AG04449 (cell line): ENCODE data around the gene SMC5.

Experiments used
- CTCF ChIA-PET: fragments of 350-600 bp; formaldehyde crosslinking; extraction: SDS; loops from one replicate; lab custom pipeline; 2021; ENCODE audit warnings: antibody characterized with exemption; lab: Yijun Ruan, JAX
- POLR2A ChIA-PET: fragments of 400-600, 350-600 bp; formaldehyde crosslinking; extraction: SDS; loops from one replicate; lab custom pipeline; 2020; ENCODE audit warnings: antibody characterized with exemption, inconsistent platforms; lab: Yijun Ruan, JAX
- DNase-seq: peaks from one replicate; pipeline ENCODE4 v3.0.0-alpha.2; 2010; ENCODE audit warnings: low read depth, low spot score
- H3K4me3 ChIP-seq: 2 replicates; pipeline ENCODE4 v1.5.1; 2011; ENCODE audit warnings: low read depth, mild to moderate bottlenecking, control low read depth, low read length
- CTCF ChIP-seq: IDR thresholded peaks from one replicate; pipeline ENCODE4 v1.5.1; 2011; ENCODE audit warnings: mild to moderate bottlenecking, moderate library complexity, low read length, control low read depth, inconsistent platforms; ENCODE audit not compliant: insufficient read depth; ENCODE audit errors: missing control alignments

The SMC5 gene

DNA sequence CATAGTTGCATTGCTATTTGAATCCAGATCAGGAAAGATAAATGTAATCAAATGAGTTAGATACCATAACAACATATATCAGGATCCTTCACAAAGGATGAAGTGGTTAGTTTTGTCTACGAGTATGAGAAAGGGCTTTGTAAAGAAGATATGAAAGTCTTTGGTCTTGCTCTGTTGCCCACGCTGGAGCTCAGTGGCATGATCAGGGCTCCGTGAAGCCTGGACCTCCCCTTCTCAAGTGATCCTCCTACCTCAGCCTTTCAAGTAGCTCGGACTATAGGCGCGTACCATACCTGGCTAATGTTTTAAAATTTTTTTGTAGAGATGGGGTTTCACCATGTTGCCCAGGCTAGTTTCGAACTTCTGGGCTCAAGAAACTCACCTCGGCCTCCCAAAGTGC lies 1.8 kb downstream of the SMC5 start:
- no peak for TF ChIP-seq CTCF
- CTCF ChIA-PET = interaction anchor here (1.3 kb wide), 1 partner anchor 31 kb away, joined by 3 read pairs; no protein-coding TSS in a partner anchor
- no peak overlapping the region; the same call in 1 of the 2 replicates for H3K4me3 ChIP-seq
- POLR2A ChIA-PET = no interaction called here
- DNase-seq = no peak

- CTCF ChIA-PET = no interaction called here
- DNase-seq = no peak
- no peak for TF ChIP-seq CTCF
- no peak overlapping the region for H3K4me3 ChIP-seq
- POLR2A ChIA-PET = no interaction called here
These were observed 2.5 kb downstream of the SMC5 start for GRCh38 chr9:70261131-70261870.

DNA sequence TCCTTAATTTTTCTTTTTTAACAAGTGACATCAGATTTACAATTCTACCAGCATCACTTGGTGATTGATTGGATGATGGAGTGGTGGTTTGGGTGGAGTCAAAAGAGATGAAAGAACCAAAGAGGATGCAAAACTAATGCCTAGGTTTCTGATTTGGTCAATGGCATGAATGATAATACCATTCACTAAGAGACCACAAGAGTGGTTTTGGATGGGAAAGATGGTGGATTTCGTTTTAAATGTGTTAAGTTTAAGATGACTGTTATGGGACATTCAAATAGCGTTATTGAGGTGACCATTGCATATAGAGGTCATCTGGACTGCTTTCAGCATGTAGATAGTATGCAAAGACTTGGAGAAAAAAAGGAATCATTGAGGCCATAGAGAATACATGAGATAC lies 3.6 kb downstream of the SMC5 start:
- POLR2A ChIA-PET = no interaction called here
- H3K4me3 ChIP-seq = no peak overlapping the region

DNA sequence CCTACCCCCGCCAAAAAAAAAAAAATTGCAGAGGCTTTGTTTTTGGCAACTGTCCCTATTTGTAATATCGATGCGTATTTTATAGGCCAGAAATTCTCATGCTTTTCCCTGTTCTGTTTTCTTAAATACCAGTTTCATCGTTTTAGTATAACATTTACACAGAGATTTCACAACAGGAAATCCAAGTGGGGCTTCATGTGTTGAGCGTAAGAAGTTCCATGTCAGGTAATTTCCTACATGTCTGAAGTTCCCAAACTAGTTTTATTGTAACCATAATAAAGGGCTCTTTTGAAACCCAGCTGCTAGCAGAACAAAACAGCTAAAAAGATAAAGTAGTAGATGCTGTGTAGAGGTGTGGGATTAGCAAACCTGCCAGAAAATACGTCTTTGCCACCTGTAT lies 4.2 kb downstream of the SMC5 start:
- POLR2A ChIA-PET = no interaction called here
- CTCF ChIA-PET = interaction anchor here (1.3 kb wide), 1 partner anchor 152 kb away, joined by 3 read pairs; no protein-coding TSS in a partner anchor
- no peak for TF ChIP-seq CTCF
- no peak for DNase-seq
- H3K4me3 ChIP-seq = no peak overlapping the region

More for the DNA sequence above, 3.6 kb downstream of the SMC5 start:
- CTCF ChIA-PET = interaction anchor here (1.3 kb wide), 1 partner anchor 152 kb away, joined by 3 read pairs; no protein-coding TSS in a partner anchor
- no peak for DNase-seq
- TF ChIP-seq CTCF = no peak

DNA sequence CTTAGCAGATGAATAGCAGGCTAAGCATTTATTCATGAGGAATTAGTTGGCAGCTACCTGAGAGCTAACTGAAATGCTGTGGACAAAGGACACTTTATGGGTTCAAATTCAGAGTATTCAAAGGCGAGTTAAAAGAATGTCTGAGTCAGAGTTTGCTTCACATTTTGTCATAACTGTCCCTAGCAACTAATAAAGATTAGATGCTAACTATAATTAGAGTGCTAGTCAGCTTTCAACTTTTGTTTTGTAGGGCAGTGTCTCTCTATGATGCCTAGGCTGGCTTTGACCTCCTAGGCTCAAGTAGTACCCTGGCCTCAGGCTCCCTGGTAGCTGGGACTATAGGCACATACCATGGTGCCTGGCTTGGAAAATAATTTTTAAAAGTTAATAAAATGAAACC lies 4.6 kb downstream of the SMC5 start:
- ChIA-PET POLR2A (no interaction called here), CTCF (interaction anchor here (1.0 to 1.3 kb wide), 2 partner anchors 152 to 153 kb away, joined by 3 read pairs; no protein-coding TSS in a partner anchor)
- H3K4me3 ChIP-seq = no peak overlapping the region
- no peak for DNase-seq
- no peak for TF ChIP-seq CTCF

DNA sequence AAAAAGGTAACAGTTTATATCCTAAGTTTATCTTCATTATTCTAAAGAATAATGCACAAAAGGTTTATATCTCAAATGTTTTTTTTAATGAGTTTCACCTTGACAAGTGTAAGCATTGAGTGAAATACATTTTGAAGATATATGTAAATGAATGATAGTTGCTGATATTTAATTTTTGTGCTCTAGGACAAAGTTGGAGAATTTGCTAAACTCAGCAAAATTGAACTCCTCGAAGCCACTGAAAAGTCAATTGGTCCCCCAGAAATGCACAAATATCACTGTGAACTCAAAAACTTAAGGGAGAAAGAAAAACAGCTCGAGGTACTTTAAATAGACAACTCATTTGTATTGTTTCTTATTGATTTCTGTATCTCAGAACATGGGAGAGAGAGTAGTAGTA lies 19.5 kb downstream of the SMC5 start:
- ChIA-PET POLR2A (no interaction called here), CTCF (interaction anchor here (0.9 kb wide), 1 partner anchor 322 kb away, joined by 3 read pairs; no protein-coding TSS in a partner anchor)
- no peak overlapping the region for H3K4me3 ChIP-seq

More for the DNA sequence above, 19.5 kb downstream of the SMC5 start:
- no peak for DNase-seq
- TF ChIP-seq CTCF = no peak
